ENCODE data around the gene ARL13A. TPM values are rescaled to one million over a fixed set of nuclear protein-coding genes. Genes with fewer than 3 reads are reported as not detected.

ARL13A gene
- total and polyA plus RNA-seq, 2 donors from 2014 or later, result not detected

Other genes starting within 250 kb of the ARL13A start
- gene SYTL4, start 237.6 kb upstream of the ARL13A start, total RNA-seq, result 13.3 TPM
- gene SYTL4, start 237.6 kb upstream of the ARL13A start, polyA plus RNA-seq (ENCODE audit: insufficient read depth, low read depth, low replicate concordance), result 10.4 TPM
- gene CSTF2, start 149.3 kb upstream of the ARL13A start, total RNA-seq, result 14.4 TPM
- gene CSTF2, start 149.3 kb upstream of the ARL13A start, polyA plus RNA-seq (ENCODE audit: insufficient read depth, low read depth, low replicate concordance), result 8.8 TPM
- not detected for gene NOX1, start 95.3 kb upstream of the ARL13A start, total RNA-seq
- gene NOX1, start 95.3 kb upstream of the ARL13A start, polyA plus RNA-seq (ENCODE audit: insufficient read depth, low read depth, low replicate concordance), result not detected
- 0.63 TPM for gene XKRX, start 40.8 kb upstream of the ARL13A start, total RNA-seq
- not detected for gene XKRX, start 40.8 kb upstream of the ARL13A start, polyA plus RNA-seq (ENCODE audit: insufficient read depth, low read depth, low replicate concordance)
- gene TRMT2B, start 82.4 kb downstream of the ARL13A start, total RNA-seq, result 24.8 TPM
- gene TRMT2B, start 82.4 kb downstream of the ARL13A start, polyA plus RNA-seq (ENCODE audit: insufficient read depth, low read depth, low replicate concordance), result 8.6 TPM
- gene TMEM35A, start 109.2 kb downstream of the ARL13A start, total RNA-seq, result 1.1 TPM
- gene TMEM35A, start 109.2 kb downstream of the ARL13A start, polyA plus RNA-seq (ENCODE audit: insufficient read depth, low read depth, low replicate concordance), result 0.75 TPM
- 0.66 TPM for gene CENPI, start 128.5 kb downstream of the ARL13A start, total RNA-seq
- not detected for gene CENPI, start 128.5 kb downstream of the ARL13A start, polyA plus RNA-seq (ENCODE audit: insufficient read depth, low read depth, low replicate concordance)

Data from kidney (tissue), 2 donors.